B cell (primary cell): ENCODE results near the gene RBBP8NL. TPM values are rescaled to one million over a fixed set of nuclear protein-coding genes. Genes with fewer than 3 reads are reported as not detected.

Experiments used
- ATAC-seq: fragments of 200-7000 bp; cut with Tn5 transposase; one replicate; pipeline ENCODE4 v1.10.0; 2021; ENCODE audit warnings: low read depth, mild to moderate bottlenecking, moderate number of reproducible peaks, moderate library complexity
- CTCF ChIA-PET: fragments of 350-600 bp; sonication (Branson Sonifier 250); formaldehyde crosslinking; loops from one replicate; lab custom pipeline; 2021; ENCODE audit warnings: antibody characterized with exemption, inconsistent platforms; lab: Charles Lee
- POLR2A ChIA-PET: fragments of 350-600 bp; sonication (Branson Sonifier 250); formaldehyde crosslinking; loops from one replicate; lab custom pipeline; 2021; ENCODE audit warnings: antibody characterized with exemption; lab: Charles Lee
- DNase-seq: peaks from one replicate; pipeline ENCODE4 v3.0.0; 2013
- H2AFZ ChIP-seq: 2 replicates; pipeline ENCODE4 v1.6.1; 2012; ENCODE audit warnings: mild to moderate bottlenecking, low read depth, low read length; ENCODE audit not compliant: insufficient read depth, poor library complexity, severe bottlenecking
- H3K27ac ChIP-seq, 2 donors: 1 replicate in 1 of 2; 2 replicates in 1 of 2; pipeline ENCODE4 v1.5.1; 2012 to 2013; ENCODE audit warnings: low read length in 2 of 2, mild to moderate bottlenecking in 2 of 2, moderate library complexity in 1 of 2
- H3K27me3 ChIP-seq, 4 experiments: fragments of 200-600 bp in 1 of 4; sonication (generic) in 1 of 4; replicated peaks in 1 of 4; 1 replicate in 2 of 4; 2 replicates in 2 of 4; pipeline versions ENCODE4 v1.6.1 to v1.7.0; 2013 to 2016; ENCODE audit warnings: low read length in 3 of 4, mild to moderate bottlenecking in 2 of 4, mixed read lengths in 1 of 4, moderate library complexity in 1 of 4; ENCODE audit not compliant: insufficient read depth in 4 of 4, control insufficient read depth in 3 of 4; ENCODE audit errors: control extremely low read depth in 1 of 4
- H3K36me3 ChIP-seq, 2 experiments: replicated peaks in 1 of 2; 1 replicate in 1 of 2; 2 replicates in 1 of 2; pipeline versions ENCODE4 v1.6.1 to v1.7.1; 2013; ENCODE audit warnings: low read length in 1 of 2; ENCODE audit not compliant: insufficient read depth in 2 of 2, control insufficient read depth in 1 of 2; ENCODE audit errors: control extremely low read depth in 1 of 2, extremely low read depth in 1 of 2
- H3K4me1 ChIP-seq, 2 donors: fragments of 200-600 bp in 1 of 2; sonication (generic) in 1 of 2; 1 replicate in 1 of 2; 2 replicates in 1 of 2; pipeline versions ENCODE4 v1.5.1 to v1.6.1; 2013 to 2017; ENCODE audit warnings: low read length in 2 of 2; ENCODE audit not compliant: control insufficient read depth in 2 of 2, insufficient read depth in 2 of 2
- H3K4me2 ChIP-seq: replicated peaks from 2 replicates; pipeline ENCODE3; 2012; ENCODE audit warnings: mild to moderate bottlenecking, low read depth, low read length; ENCODE audit not compliant: poor library complexity, severe bottlenecking
- H3K4me3 ChIP-seq, 5 experiments: fragments of 200-600 bp in 1 of 5; sonication (generic) in 1 of 5; 1 replicate in 3 of 5; 2 replicates in 2 of 5; pipeline versions ENCODE4 v1.5.1 to v1.7.0; 2011 to 2016; ENCODE audit warnings: low read length in 4 of 5, mild to moderate bottlenecking in 4 of 5, low read depth in 2 of 5, control low read depth in 1 of 5, moderate library complexity in 1 of 5; ENCODE audit not compliant: insufficient read depth in 1 of 5; ENCODE audit errors: control extremely low read depth in 1 of 5, extremely low read depth in 1 of 5
- H3K79me2 ChIP-seq: fragments of 200-600 bp; sonication (generic); one replicate; pipeline ENCODE4 v1.6.0; 2016; ENCODE audit warnings: low read length; ENCODE audit not compliant: control insufficient read depth, insufficient read depth
- H3K9ac ChIP-seq: fragments of 200-600 bp; sonication (generic); 2 replicates; pipeline ENCODE4 v1.6.1; 2017; ENCODE audit warnings: mild to moderate bottlenecking, low read length, moderate library complexity
- H3K9me3 ChIP-seq, 3 donors: one replicate each; pipeline versions ENCODE4 v1.6.1 to v1.7.1; 2013; ENCODE audit warnings: low read length in 2 of 3; ENCODE audit not compliant: control insufficient read depth in 2 of 3, insufficient read depth in 1 of 3; ENCODE audit errors: control extremely low read depth in 1 of 3
- H4K20me1 ChIP-seq: 2 replicates; pipeline ENCODE4 v1.6.0; 2012; ENCODE audit warnings: mild to moderate bottlenecking, low read length; ENCODE audit not compliant: insufficient read depth, control insufficient read depth, poor library complexity, severe bottlenecking
- H3K27ac Mint-ChIP-seq: one replicate; pipeline ENCODE4 v1.8.0; 2021; ENCODE audit warnings: mixed read lengths
- H3K27me3 Mint-ChIP-seq: one replicate; pipeline ENCODE4 v1.8.0; 2021; ENCODE audit warnings: mixed read lengths
- H3K4me1 Mint-ChIP-seq: one replicate; pipeline ENCODE4 v1.8.0; 2021; ENCODE audit warnings: mixed read lengths
- H3K4me3 Mint-ChIP-seq: one replicate; pipeline ENCODE4 v1.8.0; 2021; ENCODE audit warnings: mixed read lengths
- H3K9me3 Mint-ChIP-seq: one replicate; pipeline ENCODE4 v1.8.0; 2022; ENCODE audit warnings: mixed read lengths; ENCODE audit not compliant: insufficient read depth
- CTCF ChIP-seq: fragments of 200-600 bp; IDR thresholded peaks from one replicate; pipeline ENCODE4 v1.8.0; 2022; ENCODE audit warnings: antibody characterized with exemption, mild to moderate bottlenecking
- EZH2 ChIP-seq: IDR thresholded peaks from 2 replicates; pipeline ENCODE4 v1.6.1; 2012; ENCODE audit warnings: borderline replicate concordance, low read depth, mild to moderate bottlenecking, moderate library complexity, low read length; ENCODE audit not compliant: insufficient read depth, poor library complexity, severe bottlenecking
- WGBS: methylation state at CpG from one replicate; pipeline ENCODE4 v1.1.5; 2013; ENCODE audit warnings: missing lambda C conversion rate; ENCODE audit not compliant: insufficient coverage; 5-methylcytosine and 5-hydroxymethylcytosine counted together
- intact Hi-C: fragments of 100-400 bp; cut with micrococcal nuclease; formaldehyde crosslinking; loops from one replicate; pipeline ENCODE4 v1.10.0; 2022
- polyA plus RNA-seq: library from polyadenylated mRNA; depleted of rRNA; stranded (reverse); fragments of >200 nt; gene quantifications from 2 replicates; pipeline ENCODE4 v1.2.3, GENCODE V29; 2012
- total RNA-seq, 2 donors: library from RNA; stranded (reverse); fragments of 120-200 nt in 1 of 2; gene quantifications; 1 replicate in 1 of 2; 2 replicates in 1 of 2; pipeline versions ENCODE4 v1.2.3 to v1.2.4, GENCODE V29; 2013 to 2022

RBBP8NL gene
- total and polyA plus RNA-seq, 2 donors (not counting 1 experiment from before 2014, with no cell fraction given) = not detected

DNA sequence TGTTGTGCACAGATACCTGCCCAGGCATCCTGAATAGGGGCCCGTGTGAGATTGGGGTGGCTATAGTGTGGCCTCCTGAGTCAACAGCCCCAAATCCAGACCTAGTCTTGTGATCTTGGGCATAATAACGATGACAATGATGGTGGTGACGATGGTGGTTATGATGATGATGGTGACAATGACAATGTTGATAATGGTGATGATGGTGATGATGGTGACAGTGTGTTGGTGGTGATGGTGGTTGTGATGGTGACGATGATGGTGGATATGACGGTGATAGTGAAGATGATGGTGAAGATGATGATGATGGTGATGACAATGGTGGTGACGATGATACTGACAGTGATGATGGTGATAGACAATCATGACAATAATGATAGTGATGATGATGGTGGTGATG lies 45.5 kb downstream of the RBBP8NL start:
- ATAC-seq (no peak), DNase-seq (no peak)
- no peak overlapping the region for H3K27ac ChIP-seq
- no peaks in the 10 kb centered on the region for H3K36me3 ChIP-seq
- no peaks in the 10 kb centered on the region for H3K27me3 ChIP-seq
- intact Hi-C loops = loop anchor here (1.0 to 10.0 kb wide), 4 partner anchors 80 to 371 kb away; partner anchors contain the start of genes ADRM1, LSM14B and OSBPL2
- TF ChIP-seq EZH2 = no peak
- TF ChIP-seq CTCF = no peak
- Mint-ChIP-seq H3K27me3 (no peaks in the 10 kb centered on the region), H3K9me3 (peaks cover 4% of the 10 kb centered on the region), H3K27ac (peak overlapping the region; percentile 29), H3K4me3 (no peak overlapping the region), H3K4me1 (peaks cover 27% of the 10 kb centered on the region)
- H3K4me3 ChIP-seq = no peak overlapping the region
- 100% methylated on average over 6 of the region's 6 CpGs for WGBS
- H2AFZ ChIP-seq = no peak overlapping the region
- H3K4me1 ChIP-seq = peaks cover 6 to 19% of the 10 kb centered on the region in 2 donors
- ChIA-PET POLR2A (interaction anchor here (1.4 kb wide), 1 partner anchor 81 kb away, joined by 3 read pairs; no protein-coding TSS in a partner anchor), CTCF (interaction anchor here (0.9 to 2.6 kb wide), 18 partner anchors 10 to 426 kb away, joined by 3 to 81 read pairs (median 5); partner anchors contain the start of genes ADRM1 and LAMA5)
- H4K20me1 ChIP-seq = no peaks in the 10 kb centered on the region
- peaks cover 18% of the 10 kb centered on the region for H3K79me2 ChIP-seq
- H3K9me3 ChIP-seq = no peaks in the 10 kb centered on the region
- H3K9ac ChIP-seq = no peak overlapping the region
- no peak overlapping the region for H3K4me2 ChIP-seq

DNA sequence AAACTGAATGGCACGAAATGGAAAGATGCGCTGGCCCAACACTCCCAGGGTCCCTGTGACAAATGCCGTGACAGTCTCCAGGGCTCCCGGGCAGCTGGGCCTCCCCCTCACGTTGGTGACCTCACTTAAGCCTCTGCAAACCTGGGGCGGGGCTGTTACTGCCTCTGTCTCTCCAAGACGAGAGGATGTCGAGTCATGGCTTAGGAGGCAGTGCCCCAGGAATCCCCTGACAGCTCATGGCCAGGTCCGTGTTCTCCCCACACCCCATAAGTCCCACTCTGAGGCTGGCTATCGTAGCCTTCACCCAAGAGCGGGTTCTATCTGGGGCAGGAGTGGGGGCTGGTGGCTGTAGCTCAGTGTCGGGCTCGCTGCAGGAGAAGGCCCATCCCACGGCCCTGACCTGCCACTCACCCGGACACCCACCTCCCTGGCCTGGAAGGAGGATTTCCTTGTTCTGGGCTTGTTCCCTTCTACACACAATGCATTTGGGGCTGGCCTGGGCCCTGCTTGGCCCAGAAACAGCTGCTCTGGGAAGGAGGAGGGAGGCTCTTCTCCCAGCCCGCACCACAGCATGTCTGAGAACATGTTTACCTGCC lies 46.0 kb downstream of the RBBP8NL start:
- no peak overlapping the region for H3K9ac ChIP-seq
- peaks cover 6 to 18% of the 10 kb centered on the region in 2 donors for H3K4me1 ChIP-seq
- peaks cover 13% of the 10 kb centered on the region for H3K79me2 ChIP-seq
- Mint-ChIP-seq H3K4me3 (no peak overlapping the region), H3K4me1 (peaks cover 24% of the 10 kb centered on the region), H3K27ac (no peak overlapping the region), H3K27me3 (no peaks in the 10 kb centered on the region), H3K9me3 (peaks cover 4% of the 10 kb centered on the region)
- intact Hi-C loops = loop anchor here (10.0 kb wide), 1 partner anchor 256 kb away; the partner anchor contains the start of gene LSM14B
- no peak overlapping the region for H3K4me2 ChIP-seq
- CTCF ChIA-PET = interaction anchor here (1.2 to 2.6 kb wide), 4 partner anchors 13 to 82 kb away, joined by 3 to 81 read pairs (median 9); partner anchors contain the start of gene ADRM1
- POLR2A ChIA-PET = interaction anchor here (0.6 kb wide), 1 partner anchor 224 kb away, joined by 10 read pairs; no protein-coding TSS in a partner anchor
- H3K27me3 ChIP-seq = no peaks in the 10 kb centered on the region
- WGBS = 92% methylated on average over 8 of the region's 16 CpGs
- H3K4me3 ChIP-seq = no peak overlapping the region
- no peak for TF ChIP-seq CTCF
- TF ChIP-seq EZH2 = no peak
- H2AFZ ChIP-seq = no peak overlapping the region
- no peak for ATAC-seq
- no peaks in the 10 kb centered on the region for H3K9me3 ChIP-seq
- H3K36me3 ChIP-seq = no peaks in the 10 kb centered on the region
- H3K27ac ChIP-seq = no peak overlapping the region
- no peaks in the 10 kb centered on the region for H4K20me1 ChIP-seq
- no peak for DNase-seq
